HG03342 (cell line): Measurements from ENCODE around the gene GAREM1.
"Not testable (repeated sequence)": the region's sequence is repeated elsewhere in the genome, so short reads cannot be mapped to it uniquely, and the experiment has no call there.

Experiments
- ATAC-seq: cut with Tn5 transposase; IDR thresholded peaks from one replicate; pipeline ENCODE4 v1.9.1; 2021; ENCODE audit warnings: mild to moderate bottlenecking, moderate library complexity; ENCODE audit not compliant: unreplicated experiment

Gene GAREM1

GRCh38 chr18:32264401-32264800, 206.3 kb downstream of the GAREM1 start:
- no peak for ATAC-seq

GRCh38 chr18:32262092-32262491, 208.6 kb downstream of the GAREM1 start:
- no peak for ATAC-seq

- no peak for ATAC-seq
Measured at GRCh38 chr18:32261003-32261402, 209.7 kb downstream of the GAREM1 start.

- ATAC-seq: no peak
Measured at GRCh38 chr18:32259553-32259952, 211.1 kb downstream of the GAREM1 start.

GRCh38 chr18:32258558-32259204, 212.0 kb downstream of the GAREM1 start:
- ATAC-seq: peak; percentile 40

GRCh38 chr18:32258148-32258547, 212.5 kb downstream of the GAREM1 start:
- no peak for ATAC-seq

GRCh38 chr18:32257084-32257785, 213.4 kb downstream of the GAREM1 start:
- ATAC-seq: no peak

- ATAC-seq: no peak
Measured at GRCh38 chr18:32255570-32255969, 215.1 kb downstream of the GAREM1 start.

- no peak for ATAC-seq
Measured at GRCh38 chr18:32252141-32252860, 218.4 kb downstream of the GAREM1 start.

- ATAC-seq: no peak
Measured at GRCh38 chr18:32251466-32251865, 219.2 kb downstream of the GAREM1 start.

GRCh38 chr18:32249147-32249929, 221.3 kb downstream of the GAREM1 start:
- ATAC-seq: no peak

- ATAC-seq: no peak
Measured at GRCh38 chr18:32244881-32245280, 225.8 kb downstream of the GAREM1 start.

- no peak for ATAC-seq
Measured at GRCh38 chr18:32243358-32243757, 227.3 kb downstream of the GAREM1 start.

- ATAC-seq: no peak
Measured at GRCh38 chr18:32242395-32242794, 228.3 kb downstream of the GAREM1 start.

GRCh38 chr18:32238635-32239268, 231.9 kb downstream of the GAREM1 start:
- ATAC-seq: no peak

- ATAC-seq: no peak
Measured at GRCh38 chr18:32237049-32237448, 233.6 kb downstream of the GAREM1 start.

GRCh38 chr18:32233348-32233747, 237.3 kb downstream of the GAREM1 start:
- ATAC-seq: not testable (repeated sequence)

GRCh38 chr18:32219431-32220018, 251.2 kb downstream of the GAREM1 start:
- ATAC-seq: no peak

GRCh38 chr18:32216390-32216789, 254.3 kb downstream of the GAREM1 start:
- ATAC-seq: no peak

- ATAC-seq: no peak
Measured at GRCh38 chr18:32213693-32214092, 257.0 kb downstream of the GAREM1 start.
